K562 (cell line): ENCODE data around the gene UPF2. TPM values are rescaled to one million over a fixed set of nuclear protein-coding genes. Genes with fewer than 3 reads are reported as not detected.
A peak's percentile ranks its signal among the peaks of the same experiment; 100 is the strongest.

Source experiments
- ATF1 ChIP-seq, 2 experiments: fragments of 450-650 bp in 1 of 2; IDR thresholded peaks; 2 replicates each; pipeline ENCODE4 v1.6.1; 2016; ENCODE audit warnings: missing compliant biosample characterization in 1 of 2, missing genetic modification characterization in 1 of 2
- CBX8 ChIP-seq: fragments of 200-600 bp; sonication (generic); IDR thresholded peaks from 2 replicates; pipeline ENCODE4 v1.6.1; 2012; ENCODE audit warnings: borderline replicate concordance, mixed run types, low read depth, mild to moderate bottlenecking, moderate library complexity, mixed read lengths, low read length, control low read depth, inconsistent platforms; ENCODE audit not compliant: poor library complexity, severe bottlenecking; ENCODE audit errors: extremely low read depth
- ETS2 ChIP-seq: IDR thresholded peaks from 2 replicates; pipeline ENCODE4 v1.6.1; 2016; ENCODE audit warnings: borderline replicate concordance, missing genetic modification characterization, mild to moderate bottlenecking, moderate library complexity, missing compliant biosample characterization; ENCODE audit not compliant: poor library complexity, severe bottlenecking
- EWSR1 ChIP-seq: fragments of 450-650 bp; IDR thresholded peaks from 2 replicates; pipeline ENCODE4 v1.6.1; 2018; ENCODE audit warnings: borderline replicate concordance, mild to moderate bottlenecking, low read depth, moderate library complexity; ENCODE audit not compliant: partially characterized antibody
- GATA2 ChIP-seq: sonication (generic); formaldehyde crosslinking; IDR thresholded peaks from 2 replicates; pipeline ENCODE4 v1.4.0; 2020; ENCODE audit warnings: mild to moderate bottlenecking, missing genetic modification reagents
- MAFF ChIP-seq: IDR thresholded peaks from 2 replicates; pipeline ENCODE4 v1.6.1; 2012; ENCODE audit warnings: low read length, improper control_type of control experiment
- MAFK ChIP-seq: IDR thresholded peaks from 2 replicates; pipeline ENCODE4 v1.6.1; 2011; ENCODE audit warnings: low read length, improper control_type of control experiment
- MTF1 ChIP-seq: fragments of 250-450 bp; sonication (Bioruptor Pico); IDR thresholded peaks from 2 replicates; pipeline ENCODE4 v1.9.0; 2021; ENCODE audit warnings: moderate library complexity, mild to moderate bottlenecking, inconsistent platforms, borderline replicate concordance
- NELFE ChIP-seq: IDR thresholded peaks from 2 replicates; pipeline ENCODE4 v1.6.1; 2011; ENCODE audit warnings: mild to moderate bottlenecking; ENCODE audit not compliant: insufficient read depth, insufficient read length
- PRMT5 ChIP-seq: sonication (generic); formaldehyde crosslinking; IDR thresholded peaks from 2 replicates; pipeline ENCODE4 v1.5.0; 2020; ENCODE audit warnings: missing genetic modification reagents
- RBFOX2 ChIP-seq: fragments of 200-400 bp; formaldehyde crosslinking; IDR thresholded peaks from 2 replicates; pipeline ENCODE4 v1.6.1; 2017; ENCODE audit warnings: low read depth, mild to moderate bottlenecking, low read length, moderate library complexity
- RFX1 ChIP-seq: fragments of 450-650 bp; IDR thresholded peaks from 2 replicates; pipeline ENCODE4 v1.6.1; 2016; ENCODE audit warnings: mild to moderate bottlenecking, moderate library complexity
- ZBTB1 ChIP-seq: sonication (generic); formaldehyde crosslinking; IDR thresholded peaks from 2 replicates; pipeline ENCODE4 v1.8.1; 2023; ENCODE audit warnings: missing genetic modification reagents, low read depth, mild to moderate bottlenecking, borderline replicate concordance
- ZFPM2 ChIP-seq: fragments of 250-450 bp; sonication (Bioruptor Pico); IDR thresholded peaks from 2 replicates; pipeline ENCODE4 v1.5.1; 2022; ENCODE audit warnings: mild to moderate bottlenecking
- ZNF695 ChIP-seq: fragments of 450-650 bp; formaldehyde crosslinking; IDR thresholded peaks from 2 replicates; pipeline ENCODE4 v1.4.0; 2020; ENCODE audit warnings: mild to moderate bottlenecking, moderate library complexity
- ZNF785 ChIP-seq: fragments of 250-450 bp; sonication (Bioruptor Pico); IDR thresholded peaks from 2 replicates; pipeline ENCODE4 v1.4.0; 2020; ENCODE audit warnings: mild to moderate bottlenecking
- polyA plus RNA-seq, 8 experiments: library from polyadenylated mRNA; depleted of rRNA in 4 of 8; stranded (reverse) in 5 of 8; unstranded in 3 of 8; fragments of >200 nt; fragmentation: Nextera tagmentation in 2 of 8; fragmentation: Illumina TruSeq in 1 of 8; extraction: Ambion mirVana in 2 of 8; extraction: Trizol in 1 of 8; gene quantifications; 2 replicates each; pipeline versions ENCODE4 v1.2.1 to v1.2.3, GENCODE V29; 2011 to 2014; ENCODE audit warnings: inconsistent platforms in 1 of 8, missing spikeins in 1 of 8
- total RNA-seq, 7 experiments: library from RNA; depleted of rRNA in 6 of 7; stranded (reverse); fragments of >200 nt in 6 of 7; fragmentation: Illumina TruSeq in 2 of 7; extraction: Trizol in 2 of 7; gene quantifications; 2 replicates each; pipeline versions ENCODE4 v1.2.1 to v1.2.3, GENCODE V29; 2011 to 2021; ENCODE audit warnings: low replicate concordance in 1 of 7
- TF ChIP-seq, protein P1 (sequence below): fragments of 450-650 bp; IDR thresholded peaks from 2 replicates; pipeline ENCODE4 v1.6.1; 2018; ENCODE audit warnings: mild to moderate bottlenecking, low read depth; ENCODE audit not compliant: partially characterized antibody
- TF ChIP-seq, protein P2 (sequence below): fragments of 450-650 bp; IDR thresholded peaks from 2 replicates; pipeline ENCODE4 v1.6.1; 2018; ENCODE audit not compliant: partially characterized antibody
- TF ChIP-seq, protein P3 (sequence below): fragments of 250-450 bp; sonication (Bioruptor Pico); IDR thresholded peaks from 2 replicates; pipeline ENCODE4 v1.8.0; 2022; ENCODE audit warnings: moderate library complexity, mild to moderate bottlenecking, inconsistent platforms
- TF ChIP-seq, protein P4 (sequence below): fragments of 250-450 bp; sonication (Bioruptor Pico); IDR thresholded peaks from 2 replicates; pipeline ENCODE4 v1.8.0; 2021; ENCODE audit warnings: borderline replicate concordance, mild to moderate bottlenecking, moderate library complexity; ENCODE audit not compliant: poor library complexity, severe bottlenecking

The UPF2 gene
- total and polyA plus RNA-seq, 9 of the 15 experiments (the other 6 are each of a cell fraction or from before 2014, with no cell fraction given) = 13.9 to 37.7 (median 23.7) TPM

DNA sequence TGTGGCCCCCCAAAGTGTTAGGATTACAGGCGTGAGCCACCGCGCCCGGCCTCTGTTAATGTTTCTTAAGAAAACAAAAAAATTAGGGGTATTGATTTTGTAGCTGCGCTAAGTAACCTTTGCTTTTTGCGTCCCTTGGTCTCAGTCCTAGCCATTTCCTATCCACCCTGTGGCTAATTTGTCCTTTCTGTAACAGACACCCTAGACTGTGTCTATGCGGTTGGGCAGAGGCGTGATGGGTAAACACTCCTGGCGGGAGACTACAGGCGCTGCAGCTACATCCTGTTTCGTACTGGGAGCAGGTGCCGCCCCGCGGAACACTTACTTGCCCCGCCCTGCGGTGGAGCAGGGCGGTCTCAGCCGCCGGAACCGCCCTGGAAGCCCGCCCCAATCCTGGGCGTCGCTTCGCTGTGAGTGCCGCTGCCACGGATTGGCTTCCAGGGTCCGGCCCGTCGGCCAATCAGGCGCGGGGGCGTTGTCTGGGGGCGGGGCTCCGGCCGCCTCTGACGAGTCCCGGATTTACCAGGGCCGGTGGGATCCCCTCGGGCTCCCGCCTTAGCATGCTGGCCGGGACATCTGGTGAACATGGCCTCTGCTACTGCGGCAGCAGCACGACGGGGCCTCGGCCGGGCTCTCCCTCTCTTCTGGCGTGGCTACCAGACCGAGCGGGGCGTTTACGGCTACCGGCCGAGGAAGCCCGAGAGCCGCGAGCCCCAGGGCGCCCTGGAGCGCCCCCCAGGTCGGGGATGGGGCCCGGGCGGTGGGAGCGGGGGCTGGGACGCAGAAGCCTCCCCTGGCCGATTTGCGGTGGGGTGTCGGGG is 26.1 kb upstream of the UPF2 start, which contains the start of gene DHTKD1 (continued):
- TF ChIP-seq, protein P1, sequence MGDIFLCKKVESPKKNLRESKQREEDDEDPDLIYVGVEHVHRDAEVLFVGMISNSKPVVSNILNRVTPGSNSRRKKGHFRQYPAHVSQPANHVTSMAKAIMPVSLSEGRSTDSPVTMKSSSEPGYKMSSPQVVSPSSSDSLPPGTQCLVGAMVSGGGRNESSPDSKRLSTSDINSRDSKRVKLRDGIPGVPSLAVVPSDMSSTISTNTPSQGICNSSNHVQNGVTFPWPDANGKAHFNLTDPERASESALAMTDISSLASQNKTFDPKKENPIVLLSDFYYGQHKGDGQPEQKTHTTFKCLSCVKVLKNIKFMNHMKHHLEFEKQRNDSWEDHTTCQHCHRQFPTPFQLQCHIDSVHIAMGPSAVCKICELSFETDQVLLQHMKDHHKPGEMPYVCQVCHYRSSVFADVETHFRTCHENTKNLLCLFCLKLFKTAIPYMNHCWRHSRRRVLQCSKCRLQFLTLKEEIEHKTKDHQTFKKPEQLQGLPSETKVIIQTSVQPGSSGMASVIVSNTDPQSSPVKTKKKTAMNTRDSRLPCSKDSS = no peak
- TF ChIP-seq, protein P2, sequence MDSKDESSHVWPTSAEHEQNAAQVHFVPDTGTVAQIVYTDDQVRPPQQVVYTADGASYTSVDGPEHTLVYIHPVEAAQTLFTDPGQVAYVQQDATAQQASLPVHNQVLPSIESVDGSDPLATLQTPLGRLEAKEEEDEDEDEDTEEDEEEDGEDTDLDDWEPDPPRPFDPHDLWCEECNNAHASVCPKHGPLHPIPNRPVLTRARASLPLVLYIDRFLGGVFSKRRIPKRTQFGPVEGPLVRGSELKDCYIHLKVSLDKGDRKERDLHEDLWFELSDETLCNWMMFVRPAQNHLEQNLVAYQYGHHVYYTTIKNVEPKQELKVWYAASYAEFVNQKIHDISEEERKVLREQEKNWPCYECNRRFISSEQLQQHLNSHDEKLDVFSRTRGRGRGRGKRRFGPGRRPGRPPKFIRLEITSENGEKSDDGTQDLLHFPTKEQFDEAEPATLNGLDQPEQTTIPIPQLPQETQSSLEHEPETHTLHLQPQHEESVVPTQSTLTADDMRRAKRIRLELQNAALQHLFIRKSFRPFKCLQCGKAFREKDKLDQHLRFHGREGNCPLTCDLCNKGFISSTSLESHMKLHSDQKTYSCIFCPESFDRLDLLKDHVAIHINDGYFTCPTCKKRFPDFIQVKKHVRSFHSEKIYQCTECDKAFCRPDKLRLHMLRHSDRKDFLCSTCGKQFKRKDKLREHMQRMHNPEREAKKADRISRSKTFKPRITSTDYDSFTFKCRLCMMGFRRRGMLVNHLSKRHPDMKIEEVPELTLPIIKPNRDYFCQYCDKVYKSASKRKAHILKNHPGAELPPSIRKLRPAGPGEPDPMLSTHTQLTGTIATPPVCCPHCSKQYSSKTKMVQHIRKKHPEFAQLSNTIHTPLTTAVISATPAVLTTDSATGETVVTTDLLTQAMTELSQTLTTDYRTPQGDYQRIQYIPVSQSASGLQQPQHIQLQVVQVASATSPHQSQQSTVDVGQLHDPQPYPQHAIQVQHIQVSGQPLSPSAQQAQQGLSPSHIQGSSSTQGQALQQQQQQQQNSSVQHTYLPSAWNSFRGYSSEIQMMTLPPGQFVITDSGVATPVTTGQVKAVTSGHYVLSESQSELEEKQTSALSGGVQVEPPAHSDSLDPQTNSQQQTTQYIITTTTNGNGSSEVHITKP = no peak
- TF ChIP-seq ZFPM2 (CRISPR knock-in tag) (no peak), RFX1 (no peak), MAFK (no peak), ZBTB1 (CRISPR knock-in tag) (peak; percentile 92), RBFOX2 (peak; percentile 95), NELFE (no peak), MAFF (no peak), ATF1 (CRISPR knock-in tag; IDR thresholded peaks at IDR 0.05) (no peak), ATF1 (tag; IDR thresholded peaks at IDR 0.05) (peak; percentile 76), CBX8 (no peak), PRMT5 (CRISPR knock-in tag) (no peak), GATA2 (CRISPR knock-in tag) (no peak), EWSR1 (no peak), ETS2 (no peak), ZNF785 (CRISPR knock-in tag) (no peak), MTF1 (CRISPR knock-in tag) (no peak), ZNF695 (no peak)
- TF ChIP-seq, protein P3, sequence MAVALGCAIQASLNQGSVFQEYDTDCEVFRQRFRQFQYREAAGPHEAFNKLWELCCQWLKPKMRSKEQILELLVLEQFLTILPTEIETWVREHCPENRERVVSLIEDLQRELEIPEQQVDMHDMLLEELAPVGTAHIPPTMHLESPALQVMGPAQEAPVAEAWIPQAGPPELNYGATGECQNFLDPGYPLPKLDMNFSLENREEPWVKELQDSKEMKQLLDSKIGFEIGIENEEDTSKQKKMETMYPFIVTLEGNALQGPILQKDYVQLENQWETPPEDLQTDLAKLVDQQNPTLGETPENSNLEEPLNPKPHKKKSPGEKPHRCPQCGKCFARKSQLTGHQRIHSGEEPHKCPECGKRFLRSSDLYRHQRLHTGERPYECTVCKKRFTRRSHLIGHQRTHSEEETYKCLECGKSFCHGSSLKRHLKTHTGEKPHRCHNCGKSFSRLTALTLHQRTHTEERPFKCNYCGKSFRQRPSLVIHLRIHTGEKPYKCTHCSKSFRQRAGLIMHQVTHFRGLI (CRISPR knock-in tag) = no peak
- TF ChIP-seq, protein P4, sequence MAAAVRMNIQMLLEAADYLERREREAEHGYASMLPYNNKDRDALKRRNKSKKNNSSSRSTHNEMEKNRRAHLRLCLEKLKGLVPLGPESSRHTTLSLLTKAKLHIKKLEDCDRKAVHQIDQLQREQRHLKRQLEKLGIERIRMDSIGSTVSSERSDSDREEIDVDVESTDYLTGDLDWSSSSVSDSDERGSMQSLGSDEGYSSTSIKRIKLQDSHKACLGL (CRISPR knock-in tag) = no peak
